Stimulated activated CD8-positive, alpha-beta memory T cell treated with anti-CD3 and anti-CD28 coated beads, Interleukin-15, amount 100 ng/mL, for 48 hours (primary cell): ENCODE measurements around the gene MBTPS2.
A peak's percentile ranks its signal among the peaks of the same experiment; 100 is the strongest.
"Not testable (repeated sequence)": the region's sequence is repeated elsewhere in the genome, so short reads cannot be mapped to it uniquely, and the experiment has no call there.

Source experiments
- DNase-seq, 2 donors: peaks; one replicate each; pipeline ENCODE4 v3.0.0-alpha.2; 2020; ENCODE audit warnings: low read depth in 2 of 2

Gene MBTPS2

DNA sequence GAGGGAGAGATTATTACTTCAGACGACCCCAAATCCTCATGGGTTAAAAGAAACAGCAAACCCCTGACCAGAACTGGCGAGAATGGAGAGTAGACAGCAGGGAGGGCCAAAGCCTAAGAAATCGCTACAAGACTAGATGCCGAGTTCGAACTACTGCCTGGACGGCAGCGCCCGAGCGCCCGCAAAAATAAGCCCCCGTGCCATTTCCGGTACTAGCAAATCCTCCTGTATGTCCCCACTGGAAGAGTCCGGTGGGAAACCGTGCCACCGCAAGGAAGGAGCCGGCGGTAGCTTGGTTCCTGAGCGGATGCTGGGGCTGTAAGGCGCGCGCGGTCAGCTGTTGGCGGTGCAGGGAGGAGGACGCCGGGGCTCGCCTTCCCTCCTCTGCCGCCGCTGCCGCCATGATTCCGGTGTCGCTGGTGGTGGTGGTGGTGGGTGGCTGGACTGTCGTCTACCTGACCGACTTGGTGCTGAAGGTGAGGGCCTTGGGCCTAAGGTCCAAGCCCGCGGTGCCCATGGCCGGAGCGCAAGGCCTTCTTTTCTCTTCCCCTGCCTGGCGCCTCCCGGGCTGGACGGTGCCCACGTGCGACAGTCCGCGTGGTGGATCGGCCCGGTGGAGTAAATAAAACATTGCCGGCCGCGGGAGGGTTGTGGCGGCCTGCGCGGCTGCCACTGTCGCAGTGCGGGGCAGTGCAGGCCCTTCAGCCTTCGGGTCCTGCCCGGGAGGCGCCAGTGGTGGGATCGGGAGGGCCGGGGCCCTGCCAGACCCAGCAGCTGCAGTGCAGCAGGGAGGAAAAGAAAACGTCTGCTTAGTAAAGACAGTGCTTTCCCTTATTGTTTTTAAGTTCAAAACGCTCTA lies at the start of gene MBTPS2:
TSS of gene MBTPS2 (plus strand) at position 284 of the 859 bp plus-strand sequence. CDS start at position 402, 118 bp downstream.
- peak; percentile 66 to 67 for DNase-seq

DNA sequence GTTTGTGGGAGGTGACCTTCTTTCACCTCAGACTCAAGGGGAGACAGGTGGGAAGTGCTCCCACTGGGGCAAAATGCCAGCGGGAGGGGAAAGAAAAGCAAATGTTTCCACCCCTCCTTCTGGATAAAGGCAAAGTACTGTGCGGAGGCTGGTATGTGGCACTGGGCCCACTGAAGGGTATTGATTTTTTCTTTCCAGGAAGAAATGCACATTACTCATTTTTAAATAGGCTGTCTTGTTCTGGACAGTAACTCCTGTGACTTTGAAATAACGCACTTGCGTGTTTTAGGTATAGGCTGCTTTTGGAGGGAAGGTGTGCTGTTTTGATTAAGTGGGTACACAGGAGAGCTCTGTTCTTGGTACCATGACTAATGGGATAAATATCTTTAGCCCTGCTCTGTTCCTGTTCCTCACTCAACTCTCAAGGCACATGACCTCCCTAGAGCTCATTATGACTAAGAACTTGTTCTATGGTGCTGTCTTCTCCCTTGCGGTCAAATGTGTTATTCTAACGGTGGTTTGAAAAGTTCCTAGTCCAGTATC lies 40.7 kb upstream of the MBTPS2 start:
- no peak for DNase-seq

DNA sequence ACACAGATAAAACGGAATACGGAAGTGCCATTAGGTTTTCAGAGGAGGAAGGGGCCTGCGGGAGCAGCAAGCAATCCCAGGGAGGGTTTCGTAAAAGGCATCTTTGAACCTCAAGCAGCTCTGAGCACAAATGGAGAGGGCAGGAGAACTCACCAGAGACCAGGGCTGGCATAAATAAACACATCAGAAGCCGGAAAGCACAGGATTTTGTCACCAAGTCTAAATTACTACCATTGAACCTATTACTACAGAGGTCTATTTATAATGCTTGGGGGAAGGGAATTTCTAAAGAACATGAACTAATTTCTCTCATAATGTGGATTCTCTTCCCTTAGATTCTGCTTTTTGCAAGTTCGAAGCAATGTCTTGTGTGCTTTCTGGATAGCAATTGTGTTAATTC lies 39.6 kb upstream of the MBTPS2 start:
- no peak for DNase-seq

DNA sequence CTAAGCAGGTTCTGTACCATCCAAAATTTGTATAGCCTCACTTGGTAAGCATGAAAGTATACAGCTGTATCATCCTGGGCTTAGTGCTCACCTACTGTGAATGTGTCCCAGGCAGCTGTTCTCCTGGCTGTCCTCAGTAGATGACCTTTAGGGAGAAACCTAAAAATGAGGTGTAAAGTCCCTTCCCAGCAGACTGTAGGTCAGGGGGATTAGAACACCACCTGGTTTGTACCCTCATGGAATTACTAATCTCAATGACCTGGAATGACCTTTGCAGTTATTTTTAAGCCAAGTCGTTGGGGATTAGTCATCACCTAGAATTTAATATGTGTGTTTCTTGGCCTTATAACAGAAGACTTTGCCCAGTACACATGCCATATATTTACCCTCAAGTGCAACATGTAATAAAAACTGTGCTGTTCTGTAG lies 39.1 kb upstream of the MBTPS2 start:
- no peak for DNase-seq

DNA sequence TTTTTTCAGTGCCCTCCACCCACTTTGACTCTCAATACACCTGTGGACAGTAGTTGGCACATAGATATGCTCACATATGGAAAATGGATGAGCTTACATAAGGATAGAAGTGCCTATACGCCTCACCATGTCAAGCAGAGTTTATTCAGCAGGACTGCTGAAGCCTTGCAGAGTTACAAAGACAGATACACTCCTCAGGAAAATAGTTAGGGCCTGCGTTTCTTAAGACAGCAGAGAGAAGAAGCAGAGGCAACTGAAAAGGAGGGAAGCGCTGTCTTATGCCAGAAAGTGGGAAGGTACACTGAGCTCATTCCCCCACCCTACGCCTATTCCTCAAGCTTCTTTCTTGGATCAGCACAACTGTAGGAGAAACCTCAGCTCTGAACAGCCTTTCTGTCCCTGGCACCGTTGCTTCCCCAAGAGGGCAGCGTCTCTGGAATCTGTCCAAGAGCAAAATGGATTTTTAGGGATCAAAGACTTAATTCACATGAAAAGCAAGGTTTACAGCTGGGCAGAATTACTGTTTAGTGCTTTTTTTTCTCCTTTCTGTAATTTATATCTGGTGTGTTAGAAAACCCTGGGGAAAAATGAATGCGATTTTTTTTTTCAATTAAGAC lies 37.3 kb upstream of the MBTPS2 start:
- DNase-seq = no peak

DNA sequence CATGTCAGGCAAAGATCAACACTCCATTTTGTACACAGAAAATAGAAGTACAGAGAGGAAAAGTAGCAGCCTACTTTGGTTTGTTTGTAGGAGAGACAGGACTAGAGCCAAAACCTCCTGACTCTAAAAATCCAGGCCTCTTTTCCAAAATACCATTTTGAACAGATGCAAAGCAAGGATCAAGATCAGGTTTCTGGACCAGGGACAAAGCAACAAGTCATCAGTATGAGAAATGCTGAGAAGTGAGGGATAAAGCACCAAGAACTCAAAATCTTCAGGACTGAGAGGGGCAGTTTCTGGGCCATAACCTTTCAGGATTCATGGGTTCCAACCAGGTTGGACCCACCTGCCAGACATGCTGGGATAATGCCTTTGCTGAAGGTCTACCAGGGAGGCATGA lies 36.6 kb upstream of the MBTPS2 start:
- DNase-seq = no peak

DNA sequence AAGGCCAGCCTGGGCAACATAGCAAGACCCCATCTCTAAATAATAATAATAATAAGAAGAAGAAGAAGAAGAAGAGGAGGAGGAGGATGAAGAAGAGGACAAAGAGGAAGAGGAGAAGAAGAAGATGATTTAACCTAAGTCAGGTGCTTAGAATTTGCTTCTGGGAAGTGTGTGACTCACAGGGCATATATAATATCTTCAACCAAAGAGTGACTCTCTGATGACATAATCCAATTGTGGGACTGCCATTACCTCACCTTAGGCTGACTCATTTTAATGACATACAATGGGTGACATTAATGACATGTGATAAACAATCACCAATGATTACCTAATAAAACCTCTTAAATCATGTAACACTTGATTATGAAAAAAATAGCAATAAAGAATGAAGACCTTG lies 32.7 kb upstream of the MBTPS2 start:
- DNase-seq = no peak

DNA sequence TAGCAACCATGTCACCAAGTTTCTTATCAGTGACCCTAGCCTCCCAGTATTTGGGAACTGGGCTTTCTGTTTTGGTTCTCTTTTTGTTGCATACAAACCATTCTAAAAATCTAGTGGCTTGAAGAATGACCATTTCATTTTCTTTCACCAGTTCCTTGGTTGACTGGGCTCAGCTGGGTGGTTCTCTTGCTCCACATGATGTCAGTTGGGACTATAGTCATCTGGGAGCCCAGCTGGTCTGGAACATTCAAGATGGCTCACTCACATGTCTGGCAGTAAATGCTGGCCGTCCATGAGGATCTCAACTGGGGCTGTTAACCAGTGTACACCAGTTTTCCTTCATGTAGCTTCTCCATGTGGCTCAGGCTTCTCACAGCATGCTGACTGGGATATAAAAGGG lies 27.6 kb upstream of the MBTPS2 start:
- DNase-seq = no peak

DNA sequence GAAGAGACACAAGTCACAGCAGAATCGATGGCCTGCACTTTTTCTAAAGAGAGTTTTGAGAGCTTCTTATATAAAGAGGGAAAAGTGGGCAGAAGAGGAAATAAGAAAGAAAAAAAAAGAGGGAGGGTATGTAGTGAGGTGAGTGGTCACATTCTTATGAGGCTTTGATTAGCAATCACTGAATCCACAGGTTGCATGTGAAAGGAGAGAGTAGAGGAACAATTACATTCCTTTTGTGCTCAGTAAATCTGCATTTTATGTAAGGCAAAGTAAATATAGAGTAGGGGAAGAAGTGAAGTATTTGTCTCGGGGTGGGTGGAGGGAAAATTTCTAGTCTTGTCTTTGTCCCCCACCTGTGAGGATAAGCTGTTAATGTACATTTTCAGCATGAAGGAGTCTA lies 26.8 kb upstream of the MBTPS2 start:
- DNase-seq = no peak

DNA sequence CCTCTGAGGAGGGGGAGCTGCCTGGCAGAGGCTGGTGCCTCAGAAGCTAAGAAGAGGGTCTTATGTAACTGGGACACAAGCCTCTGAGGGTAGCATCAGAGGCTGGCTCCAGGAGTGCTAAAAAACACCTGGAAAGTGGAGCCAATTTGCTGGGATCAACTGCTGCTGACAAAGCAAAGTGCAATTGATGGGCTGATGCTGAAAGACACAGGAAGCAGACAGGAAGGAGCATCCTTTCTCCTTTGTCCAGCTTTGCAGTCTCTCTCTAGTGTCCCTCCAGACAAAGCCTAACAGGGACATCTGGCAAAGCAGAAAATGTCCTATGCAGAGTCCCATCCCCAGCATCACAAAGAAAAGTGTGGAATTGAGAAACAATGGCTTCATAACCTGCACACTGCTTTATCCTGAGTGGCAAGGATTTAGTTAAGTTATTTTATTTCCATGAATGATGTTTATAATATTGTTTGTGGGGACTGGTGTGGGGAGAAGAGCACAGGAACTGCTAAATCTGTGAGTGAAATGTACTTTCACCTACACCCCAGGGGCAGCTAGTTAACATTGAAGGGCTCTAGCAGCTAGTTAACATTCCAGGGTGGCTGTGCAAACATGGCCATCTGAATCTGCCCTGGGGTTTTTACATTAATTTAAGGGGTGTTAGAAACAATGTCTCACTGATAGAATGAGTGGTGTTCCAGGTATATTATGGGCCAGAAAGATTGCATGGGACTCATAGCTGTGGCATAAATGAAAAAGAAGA lies 25.6 kb upstream of the MBTPS2 start:
- DNase-seq = no peak

DNA sequence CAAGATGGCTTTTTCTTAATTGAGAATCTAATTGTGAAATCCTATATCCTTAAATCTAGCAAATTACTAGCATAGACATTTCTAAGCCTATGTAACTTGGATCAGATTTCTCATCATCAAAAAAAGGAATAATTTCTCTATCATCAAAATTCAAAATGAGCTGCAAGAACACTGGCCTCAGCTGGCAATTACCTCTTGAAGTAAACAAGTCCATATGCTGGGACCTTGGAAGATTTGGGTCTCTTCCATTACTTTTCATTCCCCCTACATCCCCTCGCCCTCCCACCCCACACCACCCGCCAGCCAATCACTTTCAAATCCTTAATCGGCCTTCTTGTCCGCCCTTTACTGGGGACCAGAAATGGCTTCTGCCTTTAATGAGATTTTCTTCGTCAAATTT lies 23.3 kb upstream of the MBTPS2 start:
- no peak for DNase-seq

DNA sequence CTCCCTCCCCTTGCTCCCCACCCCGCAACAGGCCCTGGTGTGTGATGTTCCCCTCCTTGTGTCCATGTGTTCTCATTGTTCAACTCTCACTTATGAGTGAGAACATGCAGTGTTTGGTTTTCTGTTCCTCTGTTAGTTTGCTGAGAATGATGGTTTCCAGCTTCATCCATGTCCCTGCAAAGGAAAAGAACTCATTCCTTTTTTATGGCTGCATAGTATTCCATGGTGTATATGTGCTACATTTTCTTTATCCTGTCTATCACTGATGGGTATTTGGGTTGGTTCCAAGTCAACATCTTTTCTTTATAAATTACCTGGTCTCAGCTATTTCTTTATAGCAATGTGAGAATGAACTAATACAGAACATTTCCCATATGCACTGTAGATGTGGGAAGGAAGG lies 19.2 kb upstream of the MBTPS2 start:
- not testable (repeated sequence) for DNase-seq

DNA sequence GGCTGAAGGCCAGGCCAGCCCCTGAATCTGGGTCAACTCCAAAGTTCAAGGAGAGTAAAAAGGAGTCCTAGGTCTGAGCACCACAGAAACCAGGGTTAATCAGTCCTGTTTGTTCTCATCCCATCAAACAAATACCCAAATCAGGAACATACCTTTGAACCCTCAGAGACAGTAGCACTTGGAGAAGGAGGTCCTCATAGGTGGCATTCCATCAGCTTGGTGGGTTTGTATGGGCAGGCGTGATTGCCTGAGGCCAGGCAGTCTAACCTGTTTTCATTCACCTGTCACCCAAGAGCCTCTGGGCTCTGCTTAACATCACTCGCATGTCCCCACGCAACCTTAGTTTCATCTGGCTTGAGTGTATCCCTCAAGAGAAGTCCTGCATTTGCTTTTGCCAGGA lies 17.5 kb upstream of the MBTPS2 start:
- no peak for DNase-seq

DNA sequence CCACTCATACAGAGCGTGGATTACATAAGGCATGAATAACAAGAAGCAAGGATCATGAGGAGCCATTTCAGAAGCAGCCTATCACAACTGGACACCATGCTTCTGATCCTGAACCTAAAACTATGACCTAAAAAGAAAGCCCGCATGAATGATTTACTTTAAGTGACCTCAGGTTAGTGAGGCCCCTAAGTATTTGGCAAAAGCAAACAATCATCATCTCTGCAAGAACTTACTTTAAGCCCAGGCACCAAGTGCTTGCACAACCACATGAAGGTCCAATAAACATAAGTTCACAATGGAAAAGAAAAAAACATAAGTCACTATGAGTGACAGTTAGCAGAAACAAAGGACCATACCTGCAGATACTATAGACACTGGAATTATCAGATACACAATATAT lies 7.9 kb upstream of the MBTPS2 start:
- DNase-seq = no peak

DNA sequence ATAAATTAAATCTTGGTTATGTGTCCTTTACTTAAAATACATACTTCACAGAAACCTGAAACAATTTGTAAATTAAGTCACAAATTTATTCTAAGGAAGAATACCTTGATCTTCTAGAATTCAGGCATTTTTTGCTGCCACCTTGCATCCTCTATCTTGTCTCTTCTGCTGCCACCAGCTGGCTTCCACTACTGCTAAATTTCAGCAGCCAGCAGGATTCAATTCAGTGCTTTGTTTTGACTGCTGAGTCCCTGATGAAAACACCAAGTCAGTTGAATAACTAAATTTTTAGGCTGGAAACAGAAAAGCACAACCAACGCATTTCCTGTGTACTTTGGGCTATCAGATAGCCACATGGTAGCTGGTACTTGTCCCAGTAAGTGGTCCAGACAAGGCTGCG lies 2.4 kb upstream of the MBTPS2 start:
- DNase-seq = no peak

DNA sequence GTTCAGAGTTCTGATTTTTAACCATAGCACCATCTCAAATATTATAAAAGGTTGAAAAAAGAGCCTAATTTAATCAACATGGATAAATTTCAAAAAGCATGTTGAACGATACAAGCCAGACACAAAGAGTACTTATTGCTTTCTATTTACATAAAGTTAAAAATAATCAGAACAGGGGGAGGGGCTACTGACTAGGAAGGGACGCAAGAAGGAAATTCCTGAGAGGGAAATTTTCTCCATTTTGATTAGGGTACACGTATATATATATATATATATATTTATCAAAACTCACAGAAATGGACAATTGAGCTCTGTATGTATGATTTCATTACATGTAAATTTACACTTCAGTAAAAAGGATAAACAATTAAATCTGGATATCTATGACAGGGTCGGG lies 482 bp upstream of the MBTPS2 start:
- DNase-seq = no peak

DNA sequence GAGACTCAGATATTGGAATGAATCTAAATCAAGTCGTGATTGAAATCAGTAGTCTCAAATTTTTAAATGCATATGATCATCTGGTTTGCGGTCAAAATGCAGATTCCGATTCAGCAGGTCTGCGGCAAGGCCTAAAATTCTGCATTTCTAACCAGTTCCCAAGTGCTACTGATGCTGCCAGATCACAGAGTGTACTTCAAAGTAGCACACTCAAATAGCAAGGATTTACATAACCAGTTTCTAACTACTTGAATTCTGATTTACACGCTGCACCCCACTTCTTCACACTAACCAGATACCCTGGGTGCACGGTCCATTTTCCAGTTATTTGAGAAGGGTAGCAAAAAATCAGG lies 752 bp downstream of the MBTPS2 start:
- DNase-seq = no peak

DNA sequence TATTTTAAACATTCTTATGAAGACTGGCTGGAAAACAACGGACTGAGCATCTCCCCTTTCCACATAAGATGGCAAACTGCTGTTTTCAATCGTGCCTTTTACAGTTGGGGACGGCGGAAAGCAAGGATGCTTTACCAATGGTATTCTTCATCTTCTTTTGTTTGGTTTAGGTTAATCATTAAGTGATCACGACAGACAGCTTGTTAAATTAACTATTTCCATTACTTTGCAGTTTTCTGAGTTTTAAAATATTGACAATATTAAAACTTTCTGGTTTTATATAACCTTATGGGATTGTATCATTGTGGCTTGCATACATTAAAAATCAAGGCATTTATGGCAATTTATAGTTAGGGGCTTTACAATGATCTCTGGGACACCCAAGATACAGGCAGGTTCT lies 3.8 kb downstream of the MBTPS2 start:
- DNase-seq = no peak

DNA sequence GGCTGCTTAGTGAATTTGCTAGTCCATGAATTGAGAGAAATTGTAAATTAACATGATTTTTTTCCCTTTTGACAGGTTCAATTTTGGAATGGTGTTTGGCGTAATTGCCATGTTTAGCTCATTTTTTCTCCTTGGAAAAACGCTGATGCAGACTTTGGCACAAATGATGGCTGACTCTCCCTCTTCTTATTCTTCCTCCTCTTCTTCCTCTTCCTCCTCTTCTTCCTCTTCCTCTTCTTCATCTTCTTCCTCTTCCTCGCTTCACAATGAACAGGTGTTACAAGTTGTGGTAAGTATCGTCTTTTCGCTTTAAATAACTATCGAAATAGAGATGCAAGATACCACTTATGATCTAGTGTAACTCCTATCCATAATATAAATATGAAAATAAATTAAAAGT lies 5.7 kb downstream of the MBTPS2 start:
- DNase-seq = no peak

DNA sequence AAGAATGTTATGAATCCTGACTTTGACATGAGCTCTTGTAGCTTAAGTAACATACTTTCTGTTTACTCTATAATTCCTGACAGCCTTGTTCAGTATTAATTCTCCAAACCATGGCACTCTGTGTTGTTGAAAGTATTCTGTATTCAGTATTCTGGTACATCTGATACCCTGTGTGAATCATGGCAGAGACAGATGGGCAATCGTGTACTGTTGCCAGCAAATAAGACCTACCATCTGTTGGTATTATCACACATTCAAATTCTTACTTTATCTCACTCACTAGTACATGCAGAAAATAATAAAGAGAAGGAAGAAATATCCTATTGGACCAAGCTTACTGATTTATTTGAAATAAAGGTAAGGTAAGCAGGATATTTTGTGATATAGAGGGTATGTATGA lies 7.9 kb downstream of the MBTPS2 start:
- no peak for DNase-seq

DNA sequence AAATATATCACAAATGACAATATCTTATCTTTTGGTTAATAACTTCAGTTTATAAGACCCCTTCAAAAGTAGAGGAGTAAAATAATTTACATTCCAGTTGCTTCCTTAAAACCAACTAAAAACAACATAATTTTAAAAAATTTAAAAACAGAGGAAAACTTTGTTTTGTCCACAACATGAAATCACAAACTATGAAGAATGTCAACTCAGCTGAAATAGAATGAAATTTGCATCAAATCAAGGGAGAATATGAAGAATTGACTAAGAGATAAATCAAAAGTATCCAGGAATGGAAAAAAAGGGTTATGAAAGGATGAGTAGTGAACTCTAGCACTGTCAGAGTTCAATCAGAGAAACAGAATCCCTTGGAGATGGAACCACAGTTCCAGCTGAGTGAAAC lies 14.2 kb downstream of the MBTPS2 start:
- DNase-seq = no peak

DNA sequence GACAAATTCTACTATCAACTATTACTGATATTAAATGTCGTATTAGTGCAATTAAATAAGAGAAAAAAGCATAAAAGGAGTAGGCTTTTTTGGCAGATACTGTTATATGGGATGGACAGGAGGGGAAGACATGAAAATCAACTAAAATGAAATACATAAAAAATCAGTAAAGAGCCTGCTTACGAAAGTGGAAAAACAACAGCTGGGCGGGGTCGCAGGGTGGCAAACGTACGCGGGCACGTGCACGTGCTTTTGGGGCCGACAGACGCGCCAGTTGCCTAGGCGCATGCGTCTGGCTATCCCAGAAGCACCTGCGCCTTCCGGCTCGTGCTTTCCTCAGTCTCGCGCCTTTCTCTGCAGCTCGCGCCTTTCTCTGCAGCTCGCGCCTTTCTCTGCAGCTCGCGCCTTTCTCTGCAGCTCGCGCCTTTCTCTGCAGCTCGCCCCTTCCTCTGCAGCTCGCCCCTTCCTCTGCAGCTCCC lies 16.6 kb downstream of the MBTPS2 start, which contains the start of gene YY2:
TSS of gene YY2 (plus strand) at position 51 of the 479 bp plus-strand sequence. CDS start 498 bp downstream, outside the sequence.
- DNase-seq = no peak
